Daoy (cell line): ENCODE data around the gene SLC39A8. TPM values are rescaled to one million over a fixed set of nuclear protein-coding genes. Genes with fewer than 3 reads are reported as not detected.
A peak's percentile ranks its signal among the peaks of the same experiment; 100 is the strongest.
"Not testable (repeated sequence)": the region's sequence is repeated elsewhere in the genome, so short reads cannot be mapped to it uniquely, and the experiment has no call there.

Experiments
- DNase-seq: peaks from one replicate; pipeline ENCODE4 v3.0.0-alpha.2; 2015; ENCODE audit warnings: low read depth
- total RNA-seq: library from RNA; depleted of rRNA; stranded (reverse); fragments of >200 nt; shearing (Covaris generic); gene quantifications from 2 replicates; pipeline ENCODE4 v1.2.3, GENCODE V29; 2014

The SLC39A8 gene
- total RNA-seq, 1 experiment from 2014 or later = 18.7 TPM

GRCh38 chr4:102301167-102301566 lies 44.1 kb downstream of the SLC39A8 start:
- no peak for DNase-seq

- peak; percentile 4 for DNase-seq
These were observed 45.8 kb downstream of the SLC39A8 start for GRCh38 chr4:102299354-102300107.

GRCh38 chr4:102298716-102299115 lies 46.6 kb downstream of the SLC39A8 start:
- no peak for DNase-seq

GRCh38 chr4:102295153-102295862 lies 50.0 kb downstream of the SLC39A8 start:
- DNase-seq = no peak

GRCh38 chr4:102288497-102288896 lies 56.8 kb downstream of the SLC39A8 start:
- DNase-seq = no peak

- no peak for DNase-seq
These were observed 59.5 kb downstream of the SLC39A8 start for GRCh38 chr4:102285831-102286230.

GRCh38 chr4:102281171-102281839 lies 64.0 kb downstream of the SLC39A8 start:
- peak; percentile 1 for DNase-seq

- not testable (repeated sequence) for DNase-seq
These were observed 72.0 kb downstream of the SLC39A8 start for GRCh38 chr4:102273317-102273716.

GRCh38 chr4:102272318-102272717 lies 73.0 kb downstream of the SLC39A8 start:
- no peak for DNase-seq

- DNase-seq = no peak
These were observed 76.9 kb downstream of the SLC39A8 start for GRCh38 chr4:102268355-102268754.

GRCh38 chr4:102263024-102263787 lies 82.1 kb downstream of the SLC39A8 start:
- peak; percentile 6 for DNase-seq

- DNase-seq = no peak
These were observed 85.6 kb downstream of the SLC39A8 start for GRCh38 chr4:102259702-102260101.

- no peak for DNase-seq
These were observed 86.2 kb downstream of the SLC39A8 start for GRCh38 chr4:102259081-102259480.

- no peak for DNase-seq
These were observed 89.0 kb downstream of the SLC39A8 start for GRCh38 chr4:102256321-102256720.

- DNase-seq = no peak
These were observed 91.4 kb downstream of the SLC39A8 start for GRCh38 chr4:102253860-102254259.

- DNase-seq = no peak
These were observed 93.1 kb downstream of the SLC39A8 start for GRCh38 chr4:102252171-102252570.

- DNase-seq = no peak
These were observed 94.9 kb downstream of the SLC39A8 start for GRCh38 chr4:102250341-102250740.

GRCh38 chr4:102247041-102247440 lies 98.2 kb downstream of the SLC39A8 start:
- no peak for DNase-seq

GRCh38 chr4:102246416-102246815 lies 98.9 kb downstream of the SLC39A8 start:
- DNase-seq = no peak

GRCh38 chr4:102244878-102245535 lies 100.3 kb downstream of the SLC39A8 start:
- no peak for DNase-seq

GRCh38 chr4:102243296-102243695 lies 102.0 kb downstream of the SLC39A8 start:
- not testable (repeated sequence) for DNase-seq
